Spinal cord (tissue), 10 donors: ENCODE results near the gene MAGI1. TPM values are rescaled to one million over a fixed set of nuclear protein-coding genes. Genes with fewer than 3 reads are reported as not detected.

ENCODE experiments used
- DNase-seq, 6 donors: peaks; one replicate each; pipeline versions ENCODE4 v3.0.0 to v3.0.0-alpha.2; 2013 to 2015; ENCODE audit warnings: low spot score in 6 of 6, low read depth in 4 of 6
- H3K27ac ChIP-seq: one replicate; pipeline ENCODE4 v1.5.1; 2013; ENCODE audit warnings: low read depth, low read length, control low read depth
- H3K27me3 ChIP-seq: one replicate; pipeline ENCODE4 v1.6.1; 2013; ENCODE audit warnings: low read length; ENCODE audit not compliant: control insufficient read depth, insufficient read depth
- H3K36me3 ChIP-seq: one replicate; pipeline ENCODE4 v1.6.1; 2013; ENCODE audit warnings: low read length; ENCODE audit not compliant: control insufficient read depth, insufficient read depth
- H3K4me1 ChIP-seq: one replicate; pipeline ENCODE4 v1.6.1; 2013; ENCODE audit warnings: low read length; ENCODE audit not compliant: control insufficient read depth, insufficient read depth
- H3K4me3 ChIP-seq: one replicate; pipeline ENCODE4 v1.5.1; 2013; ENCODE audit warnings: low read depth, low read length, control low read depth
- H3K9me3 ChIP-seq: one replicate; pipeline ENCODE4 v1.6.1; 2013; ENCODE audit warnings: low read length; ENCODE audit not compliant: control insufficient read depth, insufficient read depth
- WGBS: methylation state at CpG from one replicate; pipeline ENCODE4 v1.1.5; 2013; ENCODE audit warnings: missing lambda C conversion rate; ENCODE audit not compliant: insufficient coverage; 5-methylcytosine and 5-hydroxymethylcytosine counted together
- polyA plus RNA-seq, 2 donors: library from polyadenylated mRNA; unstranded; fragments of 120-200 nt; gene quantifications; one replicate each; pipeline ENCODE4 v1.2.1, GENCODE V29; 2013; ENCODE audit not compliant: insufficient read length in 2 of 2
- total RNA-seq, 2 donors: library from RNA; depleted of rRNA in 1 of 2; stranded (reverse); fragments of 120-200 nt in 1 of 2; fragments of >200 nt in 1 of 2; gene quantifications; one replicate each; pipeline versions ENCODE4 v1.2.3 to v1.2.4, GENCODE V29; 2013 to 2014
- donor health status: healthy.

MAGI1 gene
- total and polyA plus RNA-seq, 4 donors, result 41.5 to 86.3 (median 62.7) TPM

- 80% methylated on average over 1 of the region's 5 CpGs for WGBS
- no peaks in the 10 kb centered on the region for H3K36me3 ChIP-seq
- DNase-seq, result no peak
- H3K4me1 ChIP-seq, result no peaks in the 10 kb centered on the region
- H3K27ac ChIP-seq, result no peak overlapping the region
- H3K27me3 ChIP-seq, result no peaks in the 10 kb centered on the region
- no peak overlapping the region for H3K4me3 ChIP-seq
- H3K9me3 ChIP-seq, result no peaks in the 10 kb centered on the region
These were observed 50.1 kb downstream of the MAGI1 start for GRCh38 chr3:65988411-65989180.

- WGBS, result 100% methylated on average over 1 of the region's 4 CpGs
These were observed 52.4 kb downstream of the MAGI1 start for GRCh38 chr3:65986285-65986684.

GRCh38 chr3:65984975-65985374, 53.7 kb downstream of the MAGI1 start:
- Histone ChIP-seq H3K9me3 (no peaks in the 10 kb centered on the region), H3K36me3 (no peaks in the 10 kb centered on the region), H3K4me1 (no peaks in the 10 kb centered on the region), H3K27me3 (no peaks in the 10 kb centered on the region), H3K4me3 (no peak overlapping the region), H3K27ac (no peak overlapping the region)
- WGBS, result no CpG with 5 or more reads among the region's 1 CpG
- no peak for DNase-seq

More at GRCh38 chr3:65986285-65986684, 52.4 kb downstream of the MAGI1 start:
- Histone ChIP-seq H3K4me3 (no peak overlapping the region), H3K9me3 (no peaks in the 10 kb centered on the region), H3K4me1 (no peaks in the 10 kb centered on the region), H3K27me3 (no peaks in the 10 kb centered on the region), H3K36me3 (no peaks in the 10 kb centered on the region), H3K27ac (no peak overlapping the region)
- no peak for DNase-seq

- DNase-seq, result no peak
- H3K27ac ChIP-seq, result no peak overlapping the region
- H3K27me3 ChIP-seq, result no peaks in the 10 kb centered on the region
- WGBS, result no CpG with 5 or more reads among the region's 1 CpG
- H3K4me3 ChIP-seq, result no peak overlapping the region
- H3K4me1 ChIP-seq, result peaks cover 4% of the 10 kb centered on the region
- H3K9me3 ChIP-seq, result no peaks in the 10 kb centered on the region
- no peaks in the 10 kb centered on the region for H3K36me3 ChIP-seq
These were observed 55.6 kb downstream of the MAGI1 start for GRCh38 chr3:65983100-65983499.

- no peaks in the 10 kb centered on the region for H3K27me3 ChIP-seq
- H3K27ac ChIP-seq, result no peak overlapping the region
- no peak for DNase-seq
- no peak overlapping the region for H3K4me3 ChIP-seq
- 73% methylated on average over 3 of the region's 4 CpGs for WGBS
- H3K4me1 ChIP-seq, result peaks cover 4% of the 10 kb centered on the region
- H3K9me3 ChIP-seq, result no peaks in the 10 kb centered on the region
- H3K36me3 ChIP-seq, result no peaks in the 10 kb centered on the region
These were observed 59.0 kb downstream of the MAGI1 start for GRCh38 chr3:65979731-65980130.

- H3K4me3 ChIP-seq, result no peak overlapping the region
- peaks cover 4% of the 10 kb centered on the region for H3K4me1 ChIP-seq
- no peaks in the 10 kb centered on the region for H3K27me3 ChIP-seq
- H3K36me3 ChIP-seq, result no peaks in the 10 kb centered on the region
- no CpG with 5 or more reads among the region's 6 CpGs for WGBS
- peak overlapping the region; percentile 4 for H3K27ac ChIP-seq
- DNase-seq, result peak in 4 of 6 donors; percentile 11 to 80 (median 52)
- no peaks in the 10 kb centered on the region for H3K9me3 ChIP-seq
These were observed 59.6 kb downstream of the MAGI1 start for GRCh38 chr3:65979162-65979561.

GRCh38 chr3:65978116-65978515, 60.6 kb downstream of the MAGI1 start:
- peaks cover 4% of the 10 kb centered on the region for H3K4me1 ChIP-seq
- H3K36me3 ChIP-seq, result no peaks in the 10 kb centered on the region
- H3K27ac ChIP-seq, result no peak overlapping the region
- no peak for DNase-seq
- no peak overlapping the region for H3K4me3 ChIP-seq
- H3K9me3 ChIP-seq, result no peaks in the 10 kb centered on the region
- H3K27me3 ChIP-seq, result no peaks in the 10 kb centered on the region

GRCh38 chr3:65975032-65975431, 63.7 kb downstream of the MAGI1 start:
- Histone ChIP-seq H3K36me3 (no peaks in the 10 kb centered on the region), H3K27me3 (no peaks in the 10 kb centered on the region), H3K27ac (no peak overlapping the region), H3K4me3 (no peak overlapping the region), H3K9me3 (no peaks in the 10 kb centered on the region), H3K4me1 (peaks cover 4% of the 10 kb centered on the region)
- DNase-seq, result no peak
- WGBS, result 94% methylated on average over 2 of the region's 3 CpGs

- Histone ChIP-seq H3K36me3 (no peaks in the 10 kb centered on the region), H3K4me1 (no peaks in the 10 kb centered on the region), H3K9me3 (no peaks in the 10 kb centered on the region), H3K4me3 (no peak overlapping the region), H3K27me3 (no peaks in the 10 kb centered on the region), H3K27ac (no peak overlapping the region)
- 100% methylated on average over 1 of the region's 4 CpGs for WGBS
- DNase-seq, result no peak
These were observed 64.2 kb downstream of the MAGI1 start for GRCh38 chr3:65974509-65974908.

- H3K27ac ChIP-seq, result no peak overlapping the region
- no peaks in the 10 kb centered on the region for H3K9me3 ChIP-seq
- no peaks in the 10 kb centered on the region for H3K27me3 ChIP-seq
- no peak for DNase-seq
- no peaks in the 10 kb centered on the region for H3K36me3 ChIP-seq
- no CpG with 5 or more reads among the region's 1 CpG for WGBS
- no peaks in the 10 kb centered on the region for H3K4me1 ChIP-seq
- H3K4me3 ChIP-seq, result no peak overlapping the region
These were observed 66.0 kb downstream of the MAGI1 start for GRCh38 chr3:65972765-65973164.
